HepG2 (cell line): Measurements from ENCODE around the gene TGM2. TPM values are rescaled to one million over a fixed set of nuclear protein-coding genes. Genes with fewer than 3 reads are reported as not detected.

Experiments
- CBFB ChIP-seq: sonication (generic); formaldehyde crosslinking; IDR thresholded peaks from 2 replicates; pipeline ENCODE4 v1.4.0; 2020; ENCODE audit warnings: missing genetic modification reagents
- DNMT1 ChIP-seq: sonication (generic); formaldehyde crosslinking; IDR thresholded peaks from 2 replicates; pipeline ENCODE4 v1.5.1; 2020; ENCODE audit warnings: mild to moderate bottlenecking, missing genetic modification reagents
- HNF1B ChIP-seq: sonication (generic); formaldehyde crosslinking; IDR thresholded peaks from 2 replicates; pipeline ENCODE4 v1.5.1; 2020; ENCODE audit warnings: mild to moderate bottlenecking, moderate library complexity, missing genetic modification reagents
- IKZF1 ChIP-seq: fragments of 450-650 bp; IDR thresholded peaks from 2 replicates; pipeline ENCODE4 v1.7.1; 2016
- KDM3A ChIP-seq: IDR thresholded peaks from 2 replicates; pipeline ENCODE4 v1.6.1; 2018; ENCODE audit warnings: low read depth, missing compliant biosample characterization
- NCOR1 ChIP-seq: fragments of 200-600 bp; sonication (generic); IDR thresholded peaks from 2 replicates; pipeline ENCODE4 v1.7.0; 2017; ENCODE audit warnings: antibody characterized with exemption, low read length, borderline replicate concordance
- PHB2 ChIP-seq: fragments of 450-650 bp; IDR thresholded peaks from 2 replicates; pipeline ENCODE4 v1.6.1; 2018; ENCODE audit not compliant: partially characterized antibody
- RFX3 ChIP-seq: IDR thresholded peaks from 2 replicates; pipeline ENCODE4 v1.6.1; 2016; ENCODE audit warnings: missing biosample characterization, missing genetic modification reagents
- RORA ChIP-seq: sonication (generic); formaldehyde crosslinking; IDR thresholded peaks from 2 replicates; pipeline ENCODE4 v1.5.0; 2020; ENCODE audit warnings: mild to moderate bottlenecking, missing genetic modification reagents, moderate library complexity
- SALL1 ChIP-seq: sonication (generic); formaldehyde crosslinking; IDR thresholded peaks from 2 replicates; pipeline ENCODE4 v1.8.0; 2022; ENCODE audit warnings: mild to moderate bottlenecking, missing genetic modification reagents
- TIGD3 ChIP-seq: sonication (generic); formaldehyde crosslinking; IDR thresholded peaks from 2 replicates; pipeline ENCODE4 v1.5.1; 2020; ENCODE audit warnings: mild to moderate bottlenecking, missing genetic modification reagents, borderline replicate concordance
- TSC22D2 ChIP-seq: sonication (generic); formaldehyde crosslinking; IDR thresholded peaks from 2 replicates; pipeline ENCODE4 v1.5.1; 2020; ENCODE audit warnings: missing genetic modification reagents, mild to moderate bottlenecking, borderline replicate concordance
- ZBTB14 ChIP-seq: sonication (generic); formaldehyde crosslinking; IDR thresholded peaks from 2 replicates; pipeline ENCODE4 v1.4.0; 2020; ENCODE audit warnings: missing genetic modification reagents
- ZHX1 ChIP-seq: sonication (generic); formaldehyde crosslinking; IDR thresholded peaks from 2 replicates; pipeline ENCODE4 v1.8.1; 2022; ENCODE audit warnings: low read depth, mild to moderate bottlenecking, missing genetic modification reagents
- ZMYM3 ChIP-seq: sonication (generic); formaldehyde crosslinking; IDR thresholded peaks from 2 replicates; pipeline ENCODE4 v1.5.1; 2020; ENCODE audit warnings: mild to moderate bottlenecking, missing genetic modification reagents
- ZNF451 ChIP-seq: sonication (generic); formaldehyde crosslinking; IDR thresholded peaks from 2 replicates; pipeline ENCODE4 v1.5.0; 2020; ENCODE audit warnings: mild to moderate bottlenecking, missing genetic modification reagents
- ZNF605 ChIP-seq: sonication (generic); formaldehyde crosslinking; IDR thresholded peaks from 2 replicates; pipeline ENCODE4 v1.8.0; 2022; ENCODE audit warnings: mild to moderate bottlenecking, missing genetic modification reagents
- ZNF691 ChIP-seq: sonication (generic); formaldehyde crosslinking; IDR thresholded peaks from 2 replicates; pipeline ENCODE4 v1.4.0; 2020; ENCODE audit warnings: missing genetic modification reagents, low read depth, mild to moderate bottlenecking, borderline replicate concordance
- ZNF768 ChIP-seq: sonication (generic); formaldehyde crosslinking; IDR thresholded peaks from 2 replicates; pipeline ENCODE4 v1.4.0; 2020; ENCODE audit warnings: missing genetic modification reagents
- ZSCAN5A ChIP-seq: sonication (generic); formaldehyde crosslinking; IDR thresholded peaks from 2 replicates; pipeline ENCODE4 v1.8.0; 2022; ENCODE audit warnings: mild to moderate bottlenecking, missing genetic modification reagents, borderline replicate concordance
- polyA plus RNA-seq, 8 experiments: library from polyadenylated mRNA; depleted of rRNA in 3 of 8; stranded (reverse) in 7 of 8; unstranded in 1 of 8; fragments of >200 nt; fragmentation: Illumina TruSeq in 4 of 8; extraction: Trizol in 4 of 8; gene quantifications; 2 replicates each; pipeline versions ENCODE4 v1.2.1 to v1.2.3, GENCODE V29; 2011 to 2016; ENCODE audit warnings: low read depth in 4 of 8, missing spikeins in 1 of 8, mixed read lengths in 1 of 8; ENCODE audit not compliant: insufficient read depth in 1 of 8
- total RNA-seq, 5 experiments: library from RNA; depleted of rRNA; stranded (reverse); fragments of >200 nt; fragmentation: Illumina TruSeq; extraction: Trizol; gene quantifications; 2 replicates each; pipeline ENCODE4 v1.2.3, GENCODE V29; 2016; ENCODE audit warnings: low read depth in 1 of 5

TGM2 gene
- total and polyA plus RNA-seq, 2 of the 13 experiments (the other 11 are each of a cell fraction or from before 2014, with no cell fraction given), result 4.2 to 46.4 TPM

- TF ChIP-seq TSC22D2 (CRISPR knock-in tag) (peak; percentile 32; the same call in 1 of the 2 replicates), KDM3A (CRISPR knock-in tag) (no peak), NCOR1 (no peak), SALL1 (0 out of 2 replicates have a peak, but pooled peaks have one; percentile 42), ZNF605 (peak; percentile 75; the same call in 1 of the 2 replicates), TIGD3 (no peak), PHB2 (no peak), DNMT1 (CRISPR knock-in tag) (no peak), CBFB (CRISPR knock-in tag) (0 out of 2 replicates have a peak, but pooled peaks have one; percentile 35), ZNF768 (CRISPR knock-in tag) (peak; percentile 100), ZMYM3 (CRISPR knock-in tag) (peak; percentile 94), HNF1B (no peak), IKZF1 (no peak), ZHX1 (CRISPR knock-in tag) (no peak), RORA (CRISPR knock-in tag) (no peak), RFX3 (CRISPR knock-in tag) (no peak), ZNF691 (CRISPR knock-in tag) (no peak), ZSCAN5A (CRISPR knock-in tag) (no peak), ZBTB14 (CRISPR knock-in tag) (no peak), ZNF451 (CRISPR knock-in tag) (no peak)
Measured at GRCh38 chr20:38173237-38174156, 8.4 kb upstream of the TGM2 start (continued).
